Erythroblast (primary cell): ENCODE data around the gene PCBP3.

Source experiments
- GATA1 ChIP-seq: IDR thresholded peaks from 2 replicates; pipeline ENCODE4 v1.6.1; 2011; ENCODE audit warnings: low read depth, mild to moderate bottlenecking, control low read depth, low read length, moderate library complexity
- POLR2A ChIP-seq: IDR thresholded peaks from 2 replicates; pipeline ENCODE4 v1.6.1; 2011; ENCODE audit warnings: mild to moderate bottlenecking, low read length

DNA sequence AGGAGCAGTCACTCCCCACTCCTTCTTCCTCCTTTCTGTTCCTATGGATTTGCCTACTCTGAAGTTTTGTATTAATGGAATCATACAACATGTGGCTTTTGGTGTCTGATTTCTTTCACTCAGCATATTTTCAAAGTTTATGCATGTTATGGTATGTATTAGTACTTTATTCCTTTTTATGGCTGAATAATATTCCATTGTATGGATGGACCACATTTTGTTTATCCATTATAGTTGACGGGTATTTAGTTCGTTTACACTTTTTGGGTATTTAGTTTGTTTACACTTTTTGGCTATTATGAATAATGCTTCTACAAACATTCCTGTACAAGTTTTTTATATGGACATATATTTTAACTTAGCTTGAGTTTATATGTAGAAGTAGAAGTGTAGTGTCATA, 113.1 kb downstream of the PCBP3 start:
- TF ChIP-seq POLR2A (no peak), GATA1 (no peak)
